Measurements from ENCODE around the gene ITPK1.

The ITPK1 gene

GRCh38 chr14:93005135-93005813 is 110.5 kb downstream of the ITPK1 start:
- DNase-seq, result no peak

GRCh38 chr14:93004699-93005082 is 111.0 kb downstream of the ITPK1 start:
- DNase-seq, result peak; percentile 2

- DNase-seq, result peak; percentile 15
These were observed 111.6 kb downstream of the ITPK1 start for GRCh38 chr14:93003945-93004698.

- peak; percentile 17 for DNase-seq
These were observed 112.8 kb downstream of the ITPK1 start for GRCh38 chr14:93002851-93003298.

- no peak for DNase-seq
These were observed 113.7 kb downstream of the ITPK1 start for GRCh38 chr14:93002049-93002448.

GRCh38 chr14:92998946-92999345 is 116.8 kb downstream of the ITPK1 start:
- no peak for DNase-seq

- peak; percentile 7 for DNase-seq
These were observed 118.2 kb downstream of the ITPK1 start for GRCh38 chr14:92997343-92998061.

- no peak for DNase-seq
These were observed 120.1 kb downstream of the ITPK1 start for GRCh38 chr14:92995620-92996019.

GRCh38 chr14:92994942-92995341 is 120.8 kb downstream of the ITPK1 start:
- DNase-seq, result peak; percentile 11

- DNase-seq, result peak; percentile 3
These were observed 121.5 kb downstream of the ITPK1 start for GRCh38 chr14:92994131-92994676.

GRCh38 chr14:92993302-92993701 is 122.4 kb downstream of the ITPK1 start:
- DNase-seq, result peak; percentile 3

GRCh38 chr14:92991536-92991935 is 124.2 kb downstream of the ITPK1 start:
- DNase-seq, result no peak

GRCh38 chr14:92990456-92991430 is 125.0 kb downstream of the ITPK1 start:
- DNase-seq, result peak; percentile 86

- DNase-seq, result no peak
These were observed 126.7 kb downstream of the ITPK1 start for GRCh38 chr14:92988786-92989755.

GRCh38 chr14:92987713-92988510 is 127.8 kb downstream of the ITPK1 start:
- DNase-seq, result no peak

GRCh38 chr14:92987148-92987570 is 128.6 kb downstream of the ITPK1 start:
- peak; percentile 8 for DNase-seq

GRCh38 chr14:92986254-92987147 is 129.2 kb downstream of the ITPK1 start:
- no peak for DNase-seq

- no peak for DNase-seq
These were observed 130.2 kb downstream of the ITPK1 start for GRCh38 chr14:92985521-92985920.

GRCh38 chr14:92984896-92985295 is 130.8 kb downstream of the ITPK1 start:
- no peak for DNase-seq

Measured in retina (tissue), 1 donor.